Activated T-cell treated with anti-CD3 and anti-CD28 coated beads for 4 hours (primary cell): ENCODE results near the gene CEL.

Experiments used
- DNase-seq: peaks from one replicate; pipeline ENCODE4 v3.0.0-alpha.2; 2020

CEL gene

DNA sequence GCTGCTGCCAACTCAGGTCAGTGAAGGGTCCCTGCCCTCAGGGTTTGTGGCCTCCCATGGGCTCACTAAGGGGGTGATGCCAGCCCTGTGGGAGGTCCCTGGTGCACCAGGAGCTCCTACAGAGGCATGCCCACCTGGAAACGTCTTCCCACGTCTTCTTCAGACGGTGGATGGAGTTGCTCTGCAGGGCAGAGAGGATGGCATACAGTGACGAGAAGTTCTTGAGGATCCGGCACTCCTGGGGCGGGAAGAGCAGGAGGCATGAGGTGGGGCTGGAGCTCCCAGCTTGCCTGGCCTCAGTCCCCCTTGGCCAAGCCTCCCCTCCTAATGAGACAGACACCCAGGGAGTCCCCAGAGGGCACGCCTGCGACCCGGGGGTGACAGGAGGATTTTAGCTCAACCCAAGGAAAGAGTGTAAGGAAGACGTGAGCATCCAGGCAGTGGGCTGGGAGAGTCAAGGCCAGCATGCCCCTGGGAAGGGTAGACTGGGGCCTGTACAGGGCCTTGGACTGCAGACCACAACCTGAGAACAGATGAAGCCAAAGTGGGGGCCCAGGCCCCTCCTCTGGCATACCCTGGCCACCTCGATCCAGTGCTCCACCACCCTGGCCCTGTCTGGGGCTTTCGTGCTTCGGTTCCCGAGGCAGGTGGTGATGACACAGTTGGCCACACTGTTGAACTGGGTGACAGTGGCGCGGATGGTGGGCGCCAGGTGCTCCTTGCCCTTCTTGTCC, 44.9 kb downstream of the CEL start:
- no peak for DNase-seq

DNA sequence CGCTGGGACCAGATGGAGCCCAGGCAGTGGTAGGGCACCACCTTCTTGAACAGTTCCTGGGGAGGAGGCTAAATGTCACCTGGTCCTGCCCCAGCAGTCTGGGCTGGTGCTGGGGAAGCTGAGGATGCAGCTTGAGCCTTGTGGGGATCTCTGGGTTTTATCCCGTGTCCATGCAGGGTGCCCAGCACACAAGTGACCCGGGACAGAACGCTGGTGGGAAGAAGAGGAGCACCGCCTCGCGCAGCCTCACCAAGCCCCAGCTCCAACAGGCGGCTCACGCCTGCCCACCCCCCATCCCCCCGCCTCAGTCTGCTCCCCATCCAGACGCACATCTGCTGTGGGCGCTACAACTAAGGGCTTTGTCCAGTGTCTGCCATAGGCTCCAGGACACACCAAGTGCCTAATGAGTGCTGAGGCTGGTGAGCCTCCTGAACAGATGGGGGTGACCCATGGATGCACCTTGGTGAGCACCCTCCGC, 45.5 kb downstream of the CEL start:
- DNase-seq: no peak

DNA sequence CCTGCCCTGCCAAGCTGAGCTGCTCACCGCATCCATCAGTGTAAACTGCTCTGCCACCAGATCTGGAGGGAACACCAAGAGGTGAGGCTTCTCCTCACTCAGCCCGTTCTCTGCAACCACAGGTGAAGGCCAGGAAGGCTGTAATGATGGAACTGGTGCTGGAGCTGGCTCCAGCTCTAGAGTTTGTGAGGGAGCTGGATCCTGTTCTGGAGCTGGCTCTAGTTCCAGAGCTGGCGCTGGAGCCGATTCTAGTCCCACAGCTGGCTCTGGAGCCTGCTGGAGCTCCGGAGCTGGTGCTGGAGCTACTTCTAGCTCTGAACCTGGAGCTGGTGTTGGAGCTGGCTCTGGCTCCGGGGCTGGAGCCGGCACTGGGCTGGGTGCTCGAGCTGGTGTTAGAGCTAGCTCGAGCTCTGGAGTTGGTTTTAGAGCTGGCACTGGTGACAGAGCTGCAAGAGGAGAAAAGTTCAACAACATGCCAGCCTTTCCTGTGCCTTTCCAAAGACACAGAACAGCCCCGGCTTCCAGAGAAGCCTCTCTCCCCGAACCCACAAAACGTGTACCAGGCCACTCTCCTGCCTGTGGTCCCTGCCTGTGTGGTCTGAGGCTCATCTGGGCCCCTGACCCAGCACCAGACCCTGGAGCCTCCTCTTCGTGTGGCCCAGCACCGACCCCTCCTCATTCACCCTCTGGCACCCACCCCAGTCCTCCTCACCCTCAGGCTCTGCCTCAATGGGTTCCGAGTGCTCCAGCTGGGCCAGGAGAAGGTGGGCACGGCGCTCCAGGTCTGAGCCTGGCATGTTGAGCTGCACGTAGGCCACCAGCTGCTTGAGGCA, 46.4 kb downstream of the CEL start:
- no peak for DNase-seq

DNA sequence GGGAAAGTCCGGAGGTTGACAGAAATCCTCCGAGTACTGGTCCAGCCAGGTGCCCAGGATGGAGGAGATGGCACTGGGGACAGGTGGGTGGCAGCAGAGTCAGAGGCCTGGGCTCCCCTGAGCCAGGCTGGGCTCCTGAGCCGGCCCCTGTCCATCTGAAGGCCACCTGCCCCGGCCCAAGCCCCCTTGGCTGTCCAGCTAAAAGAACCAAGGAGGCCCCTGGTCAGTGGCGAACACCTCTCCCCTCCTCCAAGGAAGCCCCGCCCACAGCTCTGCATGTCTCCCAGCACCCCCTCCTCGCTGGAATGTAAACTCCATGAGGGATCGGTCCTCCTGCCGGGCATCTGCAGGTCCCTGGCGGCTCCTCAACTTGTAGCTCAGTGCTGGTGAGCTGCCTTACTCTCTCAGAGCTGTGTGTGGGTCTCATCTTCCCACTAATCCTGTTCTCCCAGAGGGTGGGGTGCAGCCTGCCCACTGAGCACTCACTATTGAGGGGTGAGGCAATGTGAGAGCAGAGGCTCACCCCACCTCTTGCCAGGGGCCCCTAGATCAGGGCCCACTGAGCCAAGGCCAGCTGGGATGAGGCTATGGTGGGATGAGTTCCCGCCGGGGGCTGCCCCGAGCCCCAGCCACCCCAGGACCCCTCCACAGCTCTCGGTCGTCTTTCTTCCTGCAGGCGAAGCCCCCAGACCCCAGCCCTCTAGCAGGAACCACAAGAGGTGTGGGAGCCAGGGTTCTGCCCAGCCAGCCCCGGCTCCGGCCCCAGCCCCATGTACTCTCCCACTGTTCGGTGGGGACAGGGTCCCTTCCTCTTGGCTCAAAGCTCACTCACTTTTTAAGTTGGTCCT, 47.2 kb downstream of the CEL start:
- no peak for DNase-seq

DNA sequence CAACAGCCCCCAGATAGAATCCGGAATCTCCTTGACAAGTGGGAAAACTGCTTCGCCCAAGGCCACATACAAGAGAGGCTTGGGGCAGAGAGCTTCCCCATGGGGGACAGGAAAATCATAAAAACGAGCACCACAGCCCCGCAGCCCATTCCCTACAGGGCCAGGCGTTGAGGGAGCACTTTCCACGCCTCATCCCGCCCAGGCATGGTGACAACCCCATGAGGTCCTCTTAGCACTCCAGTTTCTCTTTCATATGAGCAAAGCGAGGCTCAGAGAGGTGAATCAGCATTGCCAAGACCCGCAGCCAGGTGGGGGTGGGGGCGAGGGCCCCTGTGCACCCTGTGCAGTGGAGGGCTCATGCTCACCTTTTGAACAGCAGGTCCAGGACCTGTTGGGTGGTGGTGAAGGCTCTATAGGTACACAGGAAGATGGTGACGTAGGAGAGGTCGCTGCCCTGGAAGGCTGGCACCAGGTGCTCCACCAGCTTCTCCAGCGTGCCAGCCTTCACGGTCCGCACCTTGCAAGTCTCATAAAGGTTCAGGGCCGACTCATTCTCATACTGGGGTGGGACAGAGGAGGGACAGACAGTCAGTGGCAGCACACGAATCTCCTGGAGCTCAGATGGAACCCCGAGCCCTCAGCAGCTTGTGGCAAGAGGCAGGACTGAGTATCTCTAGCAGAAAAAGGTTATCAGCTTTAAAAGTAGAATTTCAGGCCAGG, 48.3 kb downstream of the CEL start:
- DNase-seq: no peak

DNA sequence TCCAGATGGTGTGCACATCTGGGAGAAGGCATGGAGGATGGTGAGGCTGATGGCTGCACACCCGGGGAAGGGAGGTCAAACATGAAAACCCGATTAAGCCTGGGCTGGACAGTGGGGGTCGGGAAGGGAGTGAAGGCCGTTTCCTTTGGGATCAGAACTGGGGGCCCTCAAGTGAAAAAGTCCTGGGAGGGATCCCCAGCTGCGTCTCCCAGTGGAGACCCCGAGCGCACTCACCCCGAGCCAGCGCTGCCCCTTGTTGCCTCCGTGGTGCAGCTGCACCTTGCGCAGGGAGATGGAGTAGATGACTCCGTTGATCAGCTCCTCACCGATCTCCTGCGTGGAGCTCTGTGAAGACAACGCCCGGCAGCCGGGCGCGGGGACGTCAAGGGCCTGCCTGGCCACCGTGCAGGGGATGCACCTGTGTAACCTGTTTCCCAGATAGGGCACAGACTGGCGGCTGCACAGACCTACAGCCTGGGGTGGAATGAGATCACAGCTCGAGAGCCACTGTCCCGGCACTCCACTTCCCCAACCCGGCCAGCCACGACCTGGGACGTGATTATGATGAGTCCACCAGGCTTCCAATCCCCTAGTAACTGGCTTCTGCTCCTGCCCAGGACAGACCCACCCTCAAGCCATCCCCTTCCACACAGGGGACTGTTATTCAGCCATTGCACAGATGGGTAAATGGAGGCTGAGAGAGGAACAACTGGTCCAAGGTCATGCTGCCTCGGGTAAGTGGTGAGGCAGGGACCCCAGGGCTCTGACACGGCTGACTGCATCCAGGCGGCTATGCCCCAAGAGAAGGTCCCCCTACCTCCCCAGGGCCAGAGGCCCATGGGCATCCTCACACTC, 50.3 kb downstream of the CEL start:
- DNase-seq: no peak

DNA sequence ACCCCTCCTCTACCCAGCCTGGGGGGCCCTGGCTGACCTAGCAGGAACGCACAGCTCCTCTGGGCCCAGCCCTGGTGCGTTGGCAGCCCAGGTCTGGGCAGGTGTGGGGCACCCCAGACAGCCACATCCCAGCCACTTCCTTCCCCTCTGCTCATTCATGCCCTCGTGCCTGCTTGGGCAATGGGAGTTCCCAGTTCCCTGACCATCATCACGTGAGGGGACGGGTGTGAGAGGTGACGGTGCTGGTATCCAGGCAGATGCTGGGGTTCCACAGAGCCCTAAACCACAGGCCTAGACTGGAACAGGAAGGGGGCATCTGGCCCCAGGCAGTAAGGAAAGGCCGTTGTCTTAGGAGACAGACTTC, 50.9 kb downstream of the CEL start:
- no peak for DNase-seq

DNA sequence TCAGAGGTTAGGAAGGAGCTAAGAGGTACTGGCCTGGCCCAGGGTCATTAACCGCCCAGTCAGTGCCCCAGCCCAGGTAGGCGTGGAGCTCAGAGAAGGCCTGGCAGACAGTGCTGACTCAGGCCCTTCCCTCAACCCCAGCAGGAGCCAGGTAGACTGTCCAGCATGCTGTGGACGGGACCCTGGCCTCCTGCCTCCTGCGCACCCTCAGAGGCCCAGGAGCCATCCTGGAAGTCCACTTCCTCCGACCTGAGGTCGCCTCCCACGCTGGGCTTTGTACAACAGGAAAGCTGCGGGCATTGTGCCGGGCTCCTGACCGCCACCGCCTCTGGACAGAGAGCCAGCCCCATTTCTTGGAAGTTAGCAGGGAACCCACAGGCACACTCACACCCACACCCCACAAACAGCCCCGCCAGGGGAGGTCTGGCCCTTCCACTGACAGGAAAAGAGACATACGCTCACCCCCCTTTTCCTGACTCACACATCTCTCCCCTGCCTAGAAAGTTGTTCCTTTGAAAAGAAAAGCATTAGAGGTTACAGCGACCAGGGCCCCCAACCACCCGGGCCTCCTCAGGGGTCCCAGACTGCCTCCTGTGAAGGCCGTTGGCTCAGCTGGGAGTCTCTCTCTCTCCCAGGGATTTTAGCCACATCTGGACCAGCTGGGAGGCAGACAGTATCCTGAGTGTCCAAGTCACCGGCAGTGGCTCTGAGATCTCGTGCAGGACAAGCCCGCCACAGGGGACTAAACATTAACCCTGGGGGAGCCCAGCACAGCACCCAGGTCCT, 51.6 kb downstream of the CEL start:
- no peak for DNase-seq

DNA sequence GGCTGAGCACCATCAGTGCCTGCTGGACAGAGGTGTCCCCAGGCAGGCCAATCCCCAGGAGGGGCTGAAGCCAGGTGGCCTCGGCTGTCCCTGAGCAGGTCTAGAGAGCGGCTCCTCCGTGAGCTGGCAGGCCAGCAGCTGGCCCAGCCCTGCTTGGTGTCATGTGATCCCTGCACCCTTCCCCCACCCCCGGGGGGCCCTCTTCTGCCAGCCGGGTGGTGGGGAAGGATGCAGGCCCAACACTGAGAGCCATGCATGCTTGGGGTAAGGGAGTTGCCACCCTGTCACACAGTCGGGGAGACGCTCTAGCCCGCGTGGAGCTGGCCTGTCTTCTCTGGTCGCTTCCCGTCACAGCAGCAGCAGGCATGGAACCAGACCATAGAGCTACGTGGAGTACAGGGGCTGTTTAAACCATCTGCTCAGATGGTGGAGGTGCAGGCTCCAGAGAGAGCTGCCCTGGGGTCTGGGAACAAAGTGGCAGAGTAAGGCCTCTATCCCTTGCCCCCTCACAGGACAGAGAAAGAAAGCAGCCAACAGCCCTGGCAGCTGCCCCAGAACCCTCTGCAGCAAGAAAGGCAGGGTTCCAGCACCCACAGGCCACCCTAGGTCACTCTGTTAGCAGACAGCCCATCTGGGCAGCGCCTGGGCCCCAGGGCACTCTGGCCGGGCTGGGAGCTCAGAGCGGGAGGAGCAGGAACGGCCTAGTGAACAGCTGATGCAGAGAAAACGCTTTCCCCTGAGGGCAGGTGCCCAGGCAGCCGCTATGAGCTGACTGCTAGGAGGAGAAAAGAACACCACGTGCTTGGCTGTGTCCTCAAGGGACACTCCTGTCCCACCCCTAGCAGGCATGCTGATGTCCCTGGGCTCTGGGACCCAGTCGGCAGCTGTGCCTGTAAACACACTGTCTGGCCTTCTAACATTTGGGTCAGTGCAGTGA, 52.4 kb downstream of the CEL start:
- DNase-seq: no peak

DNA sequence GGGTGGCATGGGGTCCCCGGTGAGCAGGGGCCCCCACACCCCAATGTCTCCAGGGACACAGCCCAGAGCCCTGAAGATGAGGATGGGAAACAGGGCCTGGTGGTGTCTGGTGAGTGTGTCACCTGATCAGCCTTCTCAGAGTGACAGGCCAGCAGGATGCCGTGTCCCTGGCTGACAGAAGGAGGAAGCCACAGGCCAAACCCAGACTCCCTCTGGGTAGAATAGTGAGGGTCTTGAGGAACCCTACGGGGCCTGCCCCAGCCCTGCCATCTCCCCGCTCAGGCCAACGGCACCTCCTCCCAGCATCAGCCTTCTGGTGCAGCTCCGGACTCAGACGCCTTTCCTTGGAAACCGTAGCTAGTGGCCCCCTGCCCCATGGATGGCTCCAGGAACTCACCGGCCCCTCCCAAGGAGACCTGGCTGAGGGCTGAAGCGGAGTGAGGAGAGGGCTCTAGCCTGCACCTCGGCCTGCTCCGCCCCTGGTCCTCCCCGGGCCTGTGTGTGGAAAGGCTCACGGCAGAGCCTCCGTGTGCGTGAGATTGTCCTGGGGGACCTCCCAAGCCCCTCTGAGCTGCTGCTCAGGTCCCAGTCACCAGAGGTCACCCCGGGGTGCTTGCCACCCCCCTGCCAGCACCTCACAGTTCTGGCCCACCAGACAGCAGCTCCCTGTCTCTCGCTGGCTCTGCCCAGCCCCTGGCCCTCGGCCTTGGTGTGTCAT, 53.3 kb downstream of the CEL start:
- no peak for DNase-seq

DNA sequence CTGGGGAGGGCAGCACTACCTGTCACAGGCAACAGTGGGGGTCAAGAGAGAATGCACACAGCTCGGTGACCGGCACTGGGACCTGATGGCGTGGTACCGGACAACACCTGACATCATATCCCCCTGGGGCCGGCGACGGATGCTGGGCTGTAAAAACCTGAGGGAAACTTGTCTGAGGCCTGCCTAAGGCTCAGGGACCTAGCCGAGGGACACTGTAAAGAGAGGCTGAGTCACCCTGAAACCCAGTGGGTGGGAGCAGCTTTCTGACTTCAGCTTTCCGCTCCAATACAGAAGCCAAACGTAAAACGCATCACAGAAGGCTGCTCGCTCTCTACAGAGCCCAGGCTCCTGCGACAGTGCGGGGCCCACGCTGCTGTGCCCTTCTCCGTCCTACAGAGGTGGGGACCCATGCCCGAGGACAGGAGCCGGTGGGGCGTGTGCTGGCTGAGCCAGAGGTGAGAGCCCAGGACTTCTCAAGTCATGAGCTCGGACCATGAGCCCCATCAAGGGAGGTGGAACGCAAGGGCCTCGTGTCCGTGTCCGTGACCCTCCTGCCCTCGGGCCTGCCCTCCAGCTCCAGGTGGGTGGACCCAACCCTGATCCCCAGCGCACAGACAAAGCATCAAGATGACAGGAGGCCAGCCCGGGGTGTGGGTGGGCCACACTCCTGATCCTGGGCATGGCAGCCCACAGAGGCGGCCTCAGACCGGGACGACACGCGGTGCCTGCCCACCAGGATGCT, 54.0 kb downstream of the CEL start:
- DNase-seq: peak; percentile 44

DNA sequence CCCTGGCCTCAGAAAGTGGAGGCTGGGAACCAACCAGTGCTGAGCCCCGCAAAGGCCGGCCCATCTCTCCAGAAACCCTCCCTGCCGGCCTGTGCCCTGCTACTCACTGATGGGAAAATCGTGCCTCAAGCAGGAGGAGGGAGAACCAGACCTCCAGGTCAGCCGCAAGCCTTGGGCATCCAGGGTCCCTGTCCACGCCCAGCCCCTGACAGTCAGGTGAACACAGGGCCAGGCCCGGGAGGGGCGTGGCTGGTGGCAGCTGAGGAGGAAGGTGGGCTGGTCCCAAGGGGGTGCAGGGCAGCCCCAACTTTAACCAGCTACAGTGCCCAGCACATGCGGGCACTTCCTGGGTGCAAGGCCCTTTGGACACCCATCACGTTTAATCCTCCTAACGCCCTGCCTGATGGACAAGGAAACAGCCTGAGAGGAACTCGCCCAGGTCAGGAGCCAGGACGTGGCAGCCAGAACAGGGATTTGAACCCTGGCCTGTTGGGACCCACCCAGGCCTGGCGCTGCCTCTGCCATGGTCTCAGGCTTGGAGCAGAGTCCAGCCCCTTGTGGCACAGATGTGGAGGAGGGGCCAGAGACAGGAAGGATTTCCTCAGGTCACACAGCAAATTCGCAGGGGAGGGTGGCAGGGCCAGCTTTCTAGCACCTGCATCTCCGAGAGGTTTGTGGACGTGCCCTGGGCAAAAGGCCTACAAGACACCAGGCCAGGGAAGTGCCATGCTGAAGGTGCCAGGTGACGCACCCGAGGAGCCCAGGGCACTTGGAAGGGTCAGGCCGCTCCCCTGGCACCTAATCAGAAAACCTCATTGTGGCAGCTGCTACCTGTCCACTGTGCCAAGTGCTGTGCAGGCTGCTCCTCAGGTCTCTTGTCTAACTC, 54.8 kb downstream of the CEL start:
- DNase-seq: no peak

DNA sequence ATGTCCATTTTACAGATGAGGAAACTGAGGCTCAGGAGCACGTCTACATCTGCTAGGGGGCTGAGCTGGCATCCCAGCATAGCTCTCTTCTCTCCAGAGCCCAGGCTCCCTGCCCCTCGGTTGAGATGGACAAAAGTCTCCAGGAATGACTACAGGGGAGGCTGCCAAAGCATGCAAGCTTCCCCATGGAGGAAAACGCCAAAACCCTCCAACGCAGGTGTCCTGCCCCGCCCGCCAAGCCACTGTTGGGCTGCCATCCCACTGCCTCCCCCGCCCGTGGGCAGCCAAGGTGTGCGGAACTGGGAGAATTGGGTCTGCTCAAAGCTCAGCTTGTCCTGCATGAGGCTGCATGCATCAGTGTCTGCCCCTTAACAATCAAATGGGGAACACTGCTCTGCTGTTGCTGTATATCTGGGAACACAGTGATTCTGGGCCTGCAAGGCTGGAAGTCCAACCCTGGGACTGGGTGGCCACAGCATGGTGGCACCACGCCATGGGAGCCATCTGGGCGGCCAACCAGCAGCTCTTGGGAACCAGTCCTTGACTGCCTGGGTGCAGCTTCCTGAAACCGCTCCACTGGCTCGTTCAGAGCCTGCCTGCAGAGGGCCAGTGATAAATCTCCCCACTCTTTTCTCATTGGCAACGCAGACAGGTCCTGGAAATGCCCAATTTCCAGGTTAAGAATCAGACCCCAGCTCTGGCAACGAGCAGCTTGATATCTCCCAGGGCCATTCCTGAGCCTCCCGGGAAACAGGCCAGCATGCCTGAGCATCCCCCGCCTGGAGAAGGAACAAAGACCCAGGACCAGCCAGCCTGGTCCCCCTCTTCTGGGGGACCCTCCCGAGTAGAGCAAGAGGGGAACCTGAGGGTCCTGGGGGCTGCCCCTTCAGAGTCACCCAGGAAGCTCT, 55.7 kb downstream of the CEL start:
- DNase-seq: no peak

DNA sequence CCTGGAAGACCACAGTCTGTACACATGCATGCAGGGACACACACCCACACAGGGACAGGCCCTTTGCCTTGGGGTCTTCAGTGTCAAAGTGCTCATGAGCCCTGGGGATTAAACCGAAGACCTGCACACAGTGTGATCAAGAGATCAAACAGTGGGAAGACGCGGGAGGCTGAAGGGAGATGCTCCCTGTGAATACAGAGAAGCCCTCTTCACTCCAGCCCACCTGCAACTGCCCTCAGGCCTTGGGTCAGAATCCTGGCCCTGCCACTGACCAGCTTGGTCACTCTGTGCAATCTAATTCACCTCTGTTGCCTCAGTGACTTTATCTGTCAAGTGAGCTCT, 56.4 kb downstream of the CEL start:
- no peak for DNase-seq

DNA sequence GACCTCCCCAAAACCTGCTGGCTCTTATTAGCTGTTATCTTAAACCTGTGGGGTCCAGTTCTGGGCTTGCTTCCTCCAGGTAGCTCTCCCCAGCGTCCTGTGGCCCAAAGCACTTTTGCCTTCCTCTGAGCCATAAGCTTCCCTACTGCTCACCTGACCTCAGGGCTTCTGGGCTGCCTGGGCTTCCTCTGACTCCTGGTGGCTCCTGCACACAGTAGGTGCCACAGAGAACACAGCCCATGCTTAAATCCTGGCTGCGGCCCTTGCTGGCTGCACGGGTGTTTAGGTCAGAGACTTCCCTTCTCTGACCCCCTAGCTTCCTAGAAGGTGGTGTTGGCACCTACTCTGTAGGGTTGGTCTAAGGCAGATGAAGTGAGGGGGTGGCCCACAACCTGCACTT, 56.8 kb downstream of the CEL start:
- no peak for DNase-seq
